DMS53 treated with DMSO at 0.1 percent for 48 hours (cell line): ENCODE results near the gene GRK6.
A peak's percentile ranks its signal among the peaks of the same experiment; 100 is the strongest.

Source experiments
- DNase-seq: peaks from one replicate; lab custom pipeline; 2025; ENCODE audit not compliant: unreplicated experiment; lab: John Stamatoyannopoulos, UW

The GRK6 gene

GRCh38 chr5:177426566-177427210 lies at the start of gene GRK6:
TSS of gene GRK6 (plus strand) at chr5:177426676. CDS start at chr5:177426846, 170 bp downstream.
- DNase-seq = no peak

- DNase-seq = no peak
Measured at GRCh38 chr5:177377851-177378776, 48.4 kb upstream of the GRK6 start.

GRCh38 chr5:177378884-177379883 lies 47.3 kb upstream of the GRK6 start:
- DNase-seq = peak; percentile 91

GRCh38 chr5:177380805-177381126 lies 45.7 kb upstream of the GRK6 start:
- no peak for DNase-seq

DNA sequence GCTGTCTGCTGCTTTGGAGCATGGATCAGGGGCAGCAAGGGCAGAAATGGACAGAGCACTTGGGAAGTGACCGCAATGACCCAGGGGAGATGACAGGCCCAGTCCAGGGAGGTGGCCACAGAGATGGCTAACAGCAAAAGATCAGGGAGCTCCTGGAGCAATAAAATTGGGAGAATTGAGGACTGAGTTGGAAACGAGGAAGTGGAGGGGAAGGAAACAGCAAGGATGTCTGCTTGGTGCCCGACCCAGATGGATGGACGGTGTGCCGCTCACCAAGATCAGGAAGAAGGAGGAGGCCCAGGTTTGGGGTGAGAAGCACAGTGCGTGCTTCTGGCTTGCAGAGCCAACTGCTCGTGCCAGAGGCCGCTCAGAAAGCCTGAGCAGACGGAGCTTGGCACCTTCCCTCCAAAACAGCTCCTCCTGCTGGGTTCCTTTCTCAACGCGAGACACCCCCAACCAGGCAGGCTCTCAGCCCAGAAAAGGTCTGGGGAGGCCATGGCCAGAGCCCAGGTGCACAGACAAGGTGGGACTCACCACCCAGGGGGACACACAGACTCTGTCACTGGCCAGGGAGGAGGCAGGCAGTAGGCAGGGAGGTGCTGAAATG lies 44.0 kb upstream of the GRK6 start:
- DNase-seq = no peak

DNA sequence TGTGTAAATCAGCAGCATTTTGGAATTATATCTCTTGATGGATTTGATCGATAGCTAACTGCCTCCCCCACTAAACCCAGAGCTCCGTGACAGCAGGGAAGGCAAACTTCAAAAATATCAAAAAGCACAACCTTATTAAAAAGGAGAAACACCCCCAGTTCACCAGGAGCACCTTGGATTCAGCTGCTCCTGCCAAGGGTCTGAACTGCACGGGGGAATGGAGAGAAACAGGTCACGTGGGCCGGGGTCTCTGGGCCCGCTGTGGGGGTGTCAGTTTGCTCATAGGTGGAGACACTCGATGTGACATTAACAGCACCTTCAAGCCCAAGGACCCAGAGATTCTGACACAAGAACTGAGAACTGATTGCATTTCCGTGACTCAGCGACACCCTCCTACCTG lies 43.3 kb upstream of the GRK6 start:
- no peak for DNase-seq

- DNase-seq = no peak
Measured at GRCh38 chr5:177384134-177384533, 42.3 kb upstream of the GRK6 start, which contains the start of gene SLC34A1. TSS of gene SLC34A1 (plus strand) at chr5:177384434. CDS start at chr5:177385742, 1,308 bp downstream.

DNA sequence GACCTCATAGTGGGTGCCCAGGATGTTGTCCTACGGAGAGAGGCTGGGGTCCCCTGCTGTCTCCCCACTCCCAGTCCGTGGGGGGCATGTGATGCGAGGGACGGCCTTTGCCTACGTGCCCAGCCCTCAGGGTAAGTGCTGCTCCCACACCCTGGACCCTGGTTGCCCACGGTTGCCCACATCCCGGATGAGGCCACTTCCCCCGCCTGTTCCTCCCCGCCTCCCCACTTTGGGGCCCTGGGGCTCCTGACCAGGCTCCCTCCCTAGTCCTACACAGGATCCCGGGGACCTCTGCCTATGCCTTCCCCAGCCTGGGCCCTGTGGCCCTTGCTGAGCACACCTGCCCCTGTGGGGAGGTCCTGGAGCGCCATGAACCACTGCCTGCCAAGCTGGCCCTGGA lies 40.8 kb upstream of the GRK6 start:
- DNase-seq = no peak

GRCh38 chr5:177386542-177386941 lies 39.9 kb upstream of the GRK6 start:
- DNase-seq = no peak

GRCh38 chr5:177387405-177387804 lies 39.1 kb upstream of the GRK6 start:
- DNase-seq = no peak

DNA sequence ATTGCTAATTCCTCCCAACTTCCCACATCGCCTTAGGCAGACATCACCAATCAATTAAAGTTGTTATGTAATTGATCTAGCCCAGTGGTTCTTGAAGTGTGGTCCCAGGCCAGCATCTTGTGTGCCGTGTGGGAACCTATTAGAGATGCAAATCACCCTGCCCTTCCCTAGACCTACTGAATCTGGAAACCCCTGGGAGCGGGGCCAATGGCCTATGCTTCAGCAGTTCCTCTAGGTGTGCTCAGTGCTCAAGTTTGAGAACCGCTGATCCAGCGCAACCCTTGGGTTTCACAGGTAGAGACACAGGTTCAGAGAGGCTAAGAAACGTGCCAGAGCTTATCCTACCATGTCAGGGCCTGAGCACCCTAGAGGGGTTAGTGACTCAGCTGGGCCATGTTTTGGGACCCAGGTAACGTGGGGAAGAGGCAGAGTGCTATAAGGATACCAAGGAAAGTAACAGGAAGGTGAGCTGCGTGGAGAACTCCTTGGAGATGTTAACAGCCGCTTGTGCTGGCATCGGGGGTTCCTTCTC lies 37.9 kb upstream of the GRK6 start:
- no peak for DNase-seq

- DNase-seq = peak; percentile 23
Measured at GRCh38 chr5:177389241-177390169, 37.0 kb upstream of the GRK6 start.

DNA sequence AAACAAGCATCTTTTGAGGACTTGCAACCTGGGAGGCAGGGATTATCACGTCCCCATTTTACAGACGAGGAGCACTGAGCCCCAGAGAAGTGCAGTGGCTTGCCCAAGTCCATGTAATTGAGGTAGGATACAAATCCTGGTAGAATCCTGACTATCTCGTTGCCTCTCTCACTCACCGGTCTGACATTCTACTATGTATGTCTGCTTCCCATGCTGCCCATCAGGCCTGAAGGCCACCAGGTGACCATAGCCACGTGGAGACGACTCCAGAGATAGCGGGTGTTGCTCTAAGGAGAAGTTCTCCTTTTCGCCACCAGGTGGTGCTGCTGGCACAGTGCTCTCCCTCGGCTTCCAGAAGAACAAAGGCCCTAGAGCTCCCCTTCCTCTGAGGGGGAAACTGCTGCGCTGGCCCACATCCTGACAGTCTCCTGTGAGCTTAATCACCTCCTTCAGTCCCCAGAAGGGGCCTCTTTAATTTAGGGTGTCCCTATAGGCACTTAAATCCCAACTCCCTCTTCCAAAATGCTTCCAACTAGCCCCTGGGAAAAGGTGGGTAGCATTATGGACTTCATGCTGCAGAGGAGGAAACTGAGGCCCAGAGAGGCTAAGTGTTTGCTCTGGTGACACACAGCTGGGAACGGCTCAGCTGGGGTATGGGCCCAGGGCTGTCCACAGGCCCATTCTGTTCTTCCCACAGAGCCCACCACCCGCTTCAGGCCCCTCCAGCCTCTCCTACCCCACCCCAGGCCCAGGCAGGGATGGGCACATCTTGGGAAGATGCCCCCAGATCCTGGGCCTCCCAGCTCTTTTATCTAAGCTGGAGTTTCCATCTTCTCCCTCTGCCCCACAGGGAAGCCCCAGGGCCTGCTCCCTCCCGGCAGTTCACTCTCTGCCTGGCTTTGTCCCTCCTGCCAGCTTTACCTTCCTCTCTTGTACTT lies 35.8 kb upstream of the GRK6 start:
- DNase-seq = peak; percentile 92

DNA sequence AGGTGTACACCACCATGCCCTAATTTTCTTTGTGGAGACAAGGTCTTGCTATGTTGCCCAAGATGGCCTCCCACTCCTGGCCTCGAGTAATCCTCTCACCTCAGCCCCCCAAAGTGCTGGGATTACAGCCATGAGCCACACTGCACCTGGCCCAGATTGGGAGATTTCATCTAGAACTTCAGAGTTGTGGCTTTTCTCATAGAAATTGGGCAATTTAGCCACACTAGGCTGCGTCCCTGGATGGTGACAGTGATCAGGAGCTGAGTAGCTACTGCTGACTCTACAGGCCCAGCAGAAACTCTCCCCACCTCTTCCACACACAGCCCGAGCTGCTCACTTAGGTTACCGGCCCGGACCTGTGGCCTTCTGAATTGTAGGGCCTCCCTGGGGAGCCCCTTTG lies 33.7 kb upstream of the GRK6 start:
- no peak for DNase-seq

DNA sequence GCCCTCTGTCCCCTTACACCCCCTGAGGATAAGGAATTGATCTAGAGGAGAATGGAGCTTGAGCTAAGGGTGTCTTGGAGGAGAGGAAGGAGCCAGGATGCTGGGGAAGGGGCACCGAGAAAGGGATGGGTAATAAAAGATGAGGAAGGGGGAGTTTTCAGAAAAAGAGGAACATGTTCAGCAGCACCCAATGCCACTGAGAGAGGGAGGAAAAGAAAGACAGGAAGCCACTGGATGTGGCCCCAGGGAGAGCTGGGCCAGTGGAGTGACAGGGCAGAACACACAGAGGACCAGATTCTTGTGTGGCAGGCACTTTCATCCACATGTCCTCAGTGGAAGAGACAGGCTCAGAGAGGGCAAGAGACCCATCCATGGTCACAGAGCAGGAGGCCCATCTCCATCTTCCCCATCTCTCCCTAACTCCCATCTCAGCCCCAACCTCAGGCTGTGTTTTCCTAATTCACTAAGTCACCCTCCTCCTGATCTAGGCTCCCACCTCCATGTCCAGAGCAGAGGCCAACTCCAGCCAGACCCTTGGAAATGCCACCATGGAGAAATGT lies 33.2 kb upstream of the GRK6 start:
- DNase-seq = no peak

GRCh38 chr5:177393990-177394389 lies 32.5 kb upstream of the GRK6 start:
- no peak for DNase-seq

GRCh38 chr5:177396078-177396477 lies 30.4 kb upstream of the GRK6 start:
- no peak for DNase-seq

GRCh38 chr5:177396807-177397206 lies 29.7 kb upstream of the GRK6 start:
- no peak for DNase-seq
